Dedifferentiated amniotic fluid mesenchymal stem cell (primary cell): ENCODE data around the gene EFCAB6.

Experiments used
- DNase-seq: peaks from one replicate; pipeline ENCODE4 v3.0.0-alpha.2; 2016; ENCODE audit errors: extremely low spot score

The EFCAB6 gene

GRCh38 chr22:43550024-43550620, 262.0 kb downstream of the EFCAB6 start:
- DNase-seq: no peak

- no peak for DNase-seq
Observed at GRCh38 chr22:43546186-43546585, 265.9 kb downstream of the EFCAB6 start.

GRCh38 chr22:43544289-43544673, 267.8 kb downstream of the EFCAB6 start:
- DNase-seq: no peak

GRCh38 chr22:43543522-43544288, 268.4 kb downstream of the EFCAB6 start:
- DNase-seq: no peak

GRCh38 chr22:43542681-43543521, 269.2 kb downstream of the EFCAB6 start:
- DNase-seq: no peak

- DNase-seq: no peak
Observed at GRCh38 chr22:43541462-43542407, 270.4 kb downstream of the EFCAB6 start.

- DNase-seq: no peak
Observed at GRCh38 chr22:43541022-43541421, 271.1 kb downstream of the EFCAB6 start.

- DNase-seq: no peak
Observed at GRCh38 chr22:43540529-43540923, 271.6 kb downstream of the EFCAB6 start.

GRCh38 chr22:43539572-43540528, 272.3 kb downstream of the EFCAB6 start:
- no peak for DNase-seq

GRCh38 chr22:43537019-43537585, 275.0 kb downstream of the EFCAB6 start:
- DNase-seq: no peak

- no peak for DNase-seq
Observed at GRCh38 chr22:43535741-43536140, 276.4 kb downstream of the EFCAB6 start.

- DNase-seq: no peak
Observed at GRCh38 chr22:43535336-43535735, 276.8 kb downstream of the EFCAB6 start.

- no peak for DNase-seq
Observed at GRCh38 chr22:43534916-43535315, 277.2 kb downstream of the EFCAB6 start.

- no peak for DNase-seq
Observed at GRCh38 chr22:43533656-43534428, 278.3 kb downstream of the EFCAB6 start.

GRCh38 chr22:43533156-43533530, 279.0 kb downstream of the EFCAB6 start:
- DNase-seq: no peak

- no peak for DNase-seq
Observed at GRCh38 chr22:43532301-43533155, 279.6 kb downstream of the EFCAB6 start.

- no peak for DNase-seq
Observed at GRCh38 chr22:43531651-43532050, 280.5 kb downstream of the EFCAB6 start.
